K562 (cell line): ENCODE data around the gene HNRNPF. TPM values are rescaled to one million over a fixed set of nuclear protein-coding genes. Genes with fewer than 3 reads are reported as not detected.

ENCODE experiments used
- CBFA2T3 ChIP-seq: fragments of 450-650 bp; IDR thresholded peaks from 2 replicates; pipeline ENCODE4 v1.6.1; 2017
- CHCHD3 ChIP-seq: fragments of 250-450 bp; sonication (Bioruptor Pico); IDR thresholded peaks from 2 replicates; pipeline ENCODE4 v2.1.2; 2022; ENCODE audit warnings: mild to moderate bottlenecking
- GTF2E2 ChIP-seq: fragments of 200-800 bp; sonication (Bioruptor generic); IDR thresholded peaks from 2 replicates; pipeline ENCODE4 v1.6.1; 2016; ENCODE audit warnings: missing genetic modification characterization, missing compliant biosample characterization
- HDAC8 ChIP-seq: fragments of 450-650 bp; IDR thresholded peaks from 2 replicates; pipeline ENCODE4 v1.6.1; 2016; ENCODE audit warnings: mild to moderate bottlenecking, missing genetic modification characterization, moderate library complexity, missing compliant biosample characterization
- KLF10 ChIP-seq: fragments of 250-450 bp; sonication (Bioruptor Pico); IDR thresholded peaks from 2 replicates; pipeline ENCODE4 v1.6.1; 2021; ENCODE audit warnings: matching md5 sums
- PTRF ChIP-seq: fragments of 450-650 bp; IDR thresholded peaks from 2 replicates; pipeline ENCODE4 v1.6.1; 2016; ENCODE audit warnings: mild to moderate bottlenecking, missing genetic modification characterization, missing compliant biosample characterization
- RBM25 ChIP-seq: fragments of 200-400 bp; formaldehyde crosslinking; IDR thresholded peaks from 2 replicates; pipeline ENCODE4 v1.6.1; 2018; ENCODE audit warnings: low read length, low read depth, moderate library complexity; ENCODE audit not compliant: severe bottlenecking
- ZFX ChIP-seq: sonication (generic); formaldehyde crosslinking; IDR thresholded peaks from 2 replicates; pipeline ENCODE4 v1.8.0; 2022; ENCODE audit warnings: mild to moderate bottlenecking, missing genetic modification reagents, moderate library complexity
- polyA plus RNA-seq, 8 experiments: library from polyadenylated mRNA; depleted of rRNA in 4 of 8; stranded (reverse) in 5 of 8; unstranded in 3 of 8; fragments of >200 nt; fragmentation: Nextera tagmentation in 2 of 8; fragmentation: Illumina TruSeq in 1 of 8; extraction: Ambion mirVana in 2 of 8; extraction: Trizol in 1 of 8; gene quantifications; 2 replicates each; pipeline versions ENCODE4 v1.2.1 to v1.2.3, GENCODE V29; 2011 to 2014; ENCODE audit warnings: inconsistent platforms in 1 of 8, missing spikeins in 1 of 8
- total RNA-seq, 7 experiments: library from RNA; depleted of rRNA in 6 of 7; stranded (reverse); fragments of >200 nt in 6 of 7; fragmentation: Illumina TruSeq in 2 of 7; extraction: Trizol in 2 of 7; gene quantifications; 2 replicates each; pipeline versions ENCODE4 v1.2.1 to v1.2.3, GENCODE V29; 2011 to 2021; ENCODE audit warnings: low replicate concordance in 1 of 7
- TF ChIP-seq, protein P1 (sequence below): fragments of 250-450 bp; sonication (Bioruptor Pico); IDR thresholded peaks from 2 replicates; pipeline ENCODE4 v1.5.0; 2021
- TF ChIP-seq, protein P2 (sequence below), 2 experiments: fragments of 450-650 bp in 1 of 2; IDR thresholded peaks; 2 replicates each; pipeline ENCODE4 v1.6.1; 2011 to 2017; ENCODE audit warnings: low read depth in 2 of 2, antibody characterized with exemption in 1 of 2, borderline replicate concordance in 1 of 2, low read length in 1 of 2, mild to moderate bottlenecking in 1 of 2, mixed read lengths in 1 of 2; ENCODE audit not compliant: control insufficient read depth in 1 of 2
- TF ChIP-seq, protein P3 (sequence below): fragments of 250-450 bp; sonication (Bioruptor Pico); IDR thresholded peaks from 2 replicates; pipeline ENCODE4 v1.4.0; 2020; ENCODE audit warnings: borderline replicate concordance
- TF ChIP-seq, protein P4 (sequence below): fragments of 250-450 bp; sonication (Bioruptor Pico); IDR thresholded peaks from 2 replicates; pipeline ENCODE4 v1.8.0; 2022; ENCODE audit warnings: moderate library complexity, mild to moderate bottlenecking, inconsistent platforms
- TF ChIP-seq, protein P5 (sequence below): fragments of 450-650 bp; IDR thresholded peaks from 2 replicates; pipeline ENCODE4 v1.6.1; 2017; ENCODE audit warnings: antibody characterized with exemption
- TF ChIP-seq, protein P6 (sequence below), 3 experiments: IDR thresholded peaks in 2 of 3; conservative IDR thresholded peaks in 1 of 3; 2 replicates each; pipeline ENCODE4 v1.5.1; 2011 to 2012; ENCODE audit warnings: low read length in 3 of 3, mild to moderate bottlenecking in 3 of 3, control low read depth in 2 of 3, improper control_type of control experiment in 1 of 3, inconsistent platforms in 1 of 3, low read depth in 1 of 3, mixed read lengths in 1 of 3, moderate library complexity in 1 of 3; ENCODE audit not compliant: insufficient read depth in 2 of 3

Gene HNRNPF
- total and polyA plus RNA-seq, 9 of the 15 experiments (the other 6 are each of a cell fraction or from before 2014, with no cell fraction given): 192 to 489 (median 416) TPM

DNA sequence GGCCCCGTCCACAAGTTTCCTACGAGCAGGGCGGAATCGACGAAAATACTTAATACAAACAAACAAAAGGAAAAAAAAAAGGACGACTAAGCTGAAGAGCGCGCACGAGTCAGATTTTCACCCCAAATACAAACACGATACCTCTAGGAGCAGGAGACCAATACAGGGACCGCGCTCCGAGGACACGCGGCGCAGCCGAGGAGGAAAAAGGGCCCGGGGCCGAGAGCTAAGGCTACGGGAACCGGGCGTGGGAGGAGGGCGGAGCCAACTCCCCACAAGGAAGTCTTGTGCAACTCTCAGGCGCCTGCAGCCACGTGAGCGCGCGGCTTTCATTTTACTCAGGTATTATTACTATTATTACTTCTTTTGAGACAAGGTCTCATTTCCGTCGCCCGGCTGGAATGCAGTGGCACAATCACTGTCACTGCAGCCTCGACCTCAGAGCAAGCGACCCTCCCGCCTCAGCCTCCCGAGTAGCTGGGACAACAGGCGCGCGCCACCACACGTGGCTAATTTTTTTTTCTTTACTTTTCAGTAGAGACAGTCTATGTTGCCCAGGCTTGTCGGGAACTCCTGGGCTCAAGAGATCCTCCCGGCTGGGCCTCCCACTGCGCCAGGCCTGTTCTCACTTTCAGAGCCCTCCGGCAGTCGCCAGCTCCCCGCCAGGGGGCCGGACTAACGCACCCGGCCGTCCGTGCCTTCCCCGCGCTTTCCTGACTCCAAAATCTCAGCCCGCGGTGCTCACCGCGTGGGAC is 1.2 kb downstream of the HNRNPF start (continued):
- TF ChIP-seq, protein P1, sequence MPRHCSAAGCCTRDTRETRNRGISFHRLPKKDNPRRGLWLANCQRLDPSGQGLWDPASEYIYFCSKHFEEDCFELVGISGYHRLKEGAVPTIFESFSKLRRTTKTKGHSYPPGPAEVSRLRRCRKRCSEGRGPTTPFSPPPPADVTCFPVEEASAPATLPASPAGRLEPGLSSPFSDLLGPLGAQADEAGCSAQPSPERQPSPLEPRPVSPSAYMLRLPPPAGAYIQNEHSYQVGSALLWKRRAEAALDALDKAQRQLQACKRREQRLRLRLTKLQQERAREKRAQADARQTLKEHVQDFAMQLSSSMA (CRISPR knock-in tag): no peak
- TF ChIP-seq GTF2E2 (tag) (peak; percentile 62; the same call in 1 of the 2 replicates), CBFA2T3 (peak; percentile 2; the same call in 1 of the 2 replicates), PTRF (tag) (no peak), ZFX (CRISPR knock-in tag) (peak; percentile 83), KLF10 (CRISPR knock-in tag) (no peak), RBM25 (peak; percentile 39), CHCHD3 (CRISPR knock-in tag) (no peak), HDAC8 (tag) (peak; percentile 47; the same call in 1 of the 2 replicates)
- TF ChIP-seq, protein P2, sequence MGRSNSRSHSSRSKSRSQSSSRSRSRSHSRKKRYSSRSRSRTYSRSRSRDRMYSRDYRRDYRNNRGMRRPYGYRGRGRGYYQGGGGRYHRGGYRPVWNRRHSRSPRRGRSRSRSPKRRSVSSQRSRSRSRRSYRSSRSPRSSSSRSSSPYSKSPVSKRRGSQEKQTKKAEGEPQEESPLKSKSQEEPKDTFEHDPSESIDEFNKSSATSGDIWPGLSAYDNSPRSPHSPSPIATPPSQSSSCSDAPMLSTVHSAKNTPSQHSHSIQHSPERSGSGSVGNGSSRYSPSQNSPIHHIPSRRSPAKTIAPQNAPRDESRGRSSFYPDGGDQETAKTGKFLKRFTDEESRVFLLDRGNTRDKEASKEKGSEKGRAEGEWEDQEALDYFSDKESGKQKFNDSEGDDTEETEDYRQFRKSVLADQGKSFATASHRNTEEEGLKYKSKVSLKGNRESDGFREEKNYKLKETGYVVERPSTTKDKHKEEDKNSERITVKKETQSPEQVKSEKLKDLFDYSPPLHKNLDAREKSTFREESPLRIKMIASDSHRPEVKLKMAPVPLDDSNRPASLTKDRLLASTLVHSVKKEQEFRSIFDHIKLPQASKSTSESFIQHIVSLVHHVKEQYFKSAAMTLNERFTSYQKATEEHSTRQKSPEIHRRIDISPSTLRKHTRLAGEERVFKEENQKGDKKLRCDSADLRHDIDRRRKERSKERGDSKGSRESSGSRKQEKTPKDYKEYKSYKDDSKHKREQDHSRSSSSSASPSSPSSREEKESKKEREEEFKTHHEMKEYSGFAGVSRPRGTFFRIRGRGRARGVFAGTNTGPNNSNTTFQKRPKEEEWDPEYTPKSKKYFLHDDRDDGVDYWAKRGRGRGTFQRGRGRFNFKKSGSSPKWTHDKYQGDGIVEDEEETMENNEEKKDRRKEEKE (IDR thresholded peaks at IDR 0.05; ENCODE audit: borderline replicate concordance in 1 of 2, control insufficient read depth in 1 of 2, low read depth in 2 of 2, low read length in 1 of 2): no peak
- TF ChIP-seq, protein P3, sequence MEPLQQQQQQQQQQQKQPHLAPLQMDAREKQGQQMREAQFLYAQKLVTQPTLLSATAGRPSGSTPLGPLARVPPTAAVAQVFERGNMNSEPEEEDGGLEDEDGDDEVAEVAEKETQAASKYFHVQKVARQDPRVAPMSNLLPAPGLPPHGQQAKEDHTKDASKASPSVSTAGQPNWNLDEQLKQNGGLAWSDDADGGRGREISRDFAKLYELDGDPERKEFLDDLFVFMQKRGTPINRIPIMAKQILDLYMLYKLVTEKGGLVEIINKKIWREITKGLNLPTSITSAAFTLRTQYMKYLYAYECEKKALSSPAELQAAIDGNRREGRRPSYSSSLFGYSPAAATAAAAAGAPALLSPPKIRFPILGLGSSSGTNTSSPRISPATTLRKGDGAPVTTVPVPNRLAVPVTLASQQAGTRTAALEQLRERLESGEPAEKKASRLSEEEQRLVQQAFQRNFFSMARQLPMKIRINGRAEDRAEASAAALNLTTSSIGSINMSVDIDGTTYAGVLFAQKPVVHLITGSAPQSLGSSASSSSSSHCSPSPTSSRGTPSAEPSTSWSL (CRISPR knock-in tag): no peak
- TF ChIP-seq, protein P4, sequence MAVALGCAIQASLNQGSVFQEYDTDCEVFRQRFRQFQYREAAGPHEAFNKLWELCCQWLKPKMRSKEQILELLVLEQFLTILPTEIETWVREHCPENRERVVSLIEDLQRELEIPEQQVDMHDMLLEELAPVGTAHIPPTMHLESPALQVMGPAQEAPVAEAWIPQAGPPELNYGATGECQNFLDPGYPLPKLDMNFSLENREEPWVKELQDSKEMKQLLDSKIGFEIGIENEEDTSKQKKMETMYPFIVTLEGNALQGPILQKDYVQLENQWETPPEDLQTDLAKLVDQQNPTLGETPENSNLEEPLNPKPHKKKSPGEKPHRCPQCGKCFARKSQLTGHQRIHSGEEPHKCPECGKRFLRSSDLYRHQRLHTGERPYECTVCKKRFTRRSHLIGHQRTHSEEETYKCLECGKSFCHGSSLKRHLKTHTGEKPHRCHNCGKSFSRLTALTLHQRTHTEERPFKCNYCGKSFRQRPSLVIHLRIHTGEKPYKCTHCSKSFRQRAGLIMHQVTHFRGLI: no peak
- TF ChIP-seq, protein P5, sequence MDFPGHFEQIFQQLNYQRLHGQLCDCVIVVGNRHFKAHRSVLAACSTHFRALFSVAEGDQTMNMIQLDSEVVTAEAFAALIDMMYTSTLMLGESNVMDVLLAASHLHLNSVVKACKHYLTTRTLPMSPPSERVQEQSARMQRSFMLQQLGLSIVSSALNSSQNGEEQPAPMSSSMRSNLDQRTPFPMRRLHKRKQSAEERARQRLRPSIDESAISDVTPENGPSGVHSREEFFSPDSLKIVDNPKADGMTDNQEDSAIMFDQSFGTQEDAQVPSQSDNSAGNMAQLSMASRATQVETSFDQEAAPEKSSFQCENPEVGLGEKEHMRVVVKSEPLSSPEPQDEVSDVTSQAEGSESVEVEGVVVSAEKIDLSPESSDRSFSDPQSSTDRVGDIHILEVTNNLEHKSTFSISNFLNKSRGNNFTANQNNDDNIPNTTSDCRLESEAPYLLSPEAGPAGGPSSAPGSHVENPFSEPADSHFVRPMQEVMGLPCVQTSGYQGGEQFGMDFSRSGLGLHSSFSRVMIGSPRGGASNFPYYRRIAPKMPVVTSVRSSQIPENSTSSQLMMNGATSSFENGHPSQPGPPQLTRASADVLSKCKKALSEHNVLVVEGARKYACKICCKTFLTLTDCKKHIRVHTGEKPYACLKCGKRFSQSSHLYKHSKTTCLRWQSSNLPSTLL: no peak
- TF ChIP-seq, protein P6, sequence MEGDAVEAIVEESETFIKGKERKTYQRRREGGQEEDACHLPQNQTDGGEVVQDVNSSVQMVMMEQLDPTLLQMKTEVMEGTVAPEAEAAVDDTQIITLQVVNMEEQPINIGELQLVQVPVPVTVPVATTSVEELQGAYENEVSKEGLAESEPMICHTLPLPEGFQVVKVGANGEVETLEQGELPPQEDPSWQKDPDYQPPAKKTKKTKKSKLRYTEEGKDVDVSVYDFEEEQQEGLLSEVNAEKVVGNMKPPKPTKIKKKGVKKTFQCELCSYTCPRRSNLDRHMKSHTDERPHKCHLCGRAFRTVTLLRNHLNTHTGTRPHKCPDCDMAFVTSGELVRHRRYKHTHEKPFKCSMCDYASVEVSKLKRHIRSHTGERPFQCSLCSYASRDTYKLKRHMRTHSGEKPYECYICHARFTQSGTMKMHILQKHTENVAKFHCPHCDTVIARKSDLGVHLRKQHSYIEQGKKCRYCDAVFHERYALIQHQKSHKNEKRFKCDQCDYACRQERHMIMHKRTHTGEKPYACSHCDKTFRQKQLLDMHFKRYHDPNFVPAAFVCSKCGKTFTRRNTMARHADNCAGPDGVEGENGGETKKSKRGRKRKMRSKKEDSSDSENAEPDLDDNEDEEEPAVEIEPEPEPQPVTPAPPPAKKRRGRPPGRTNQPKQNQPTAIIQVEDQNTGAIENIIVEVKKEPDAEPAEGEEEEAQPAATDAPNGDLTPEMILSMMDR (IDR thresholded peaks at IDR 0.05 in 2 of 3, conservative IDR thresholded peaks at IDR 0.05 in 1 of 3; ENCODE audit: insufficient read depth in 2 of 3, low read depth in 1 of 3, low read length in 3 of 3): peak; percentile 49 to 69 (median 52)
